ENCODE measurements around the gene LRMDA. TPM values are rescaled to one million over a fixed set of nuclear protein-coding genes. Genes with fewer than 3 reads are reported as not detected.

The LRMDA gene
- total RNA-seq, 3 donors from 2014 or later (not counting 1 experiment from before 2014, with no cell fraction given), result 1.4 to 2.4 (median 2.1) TPM

DNA sequence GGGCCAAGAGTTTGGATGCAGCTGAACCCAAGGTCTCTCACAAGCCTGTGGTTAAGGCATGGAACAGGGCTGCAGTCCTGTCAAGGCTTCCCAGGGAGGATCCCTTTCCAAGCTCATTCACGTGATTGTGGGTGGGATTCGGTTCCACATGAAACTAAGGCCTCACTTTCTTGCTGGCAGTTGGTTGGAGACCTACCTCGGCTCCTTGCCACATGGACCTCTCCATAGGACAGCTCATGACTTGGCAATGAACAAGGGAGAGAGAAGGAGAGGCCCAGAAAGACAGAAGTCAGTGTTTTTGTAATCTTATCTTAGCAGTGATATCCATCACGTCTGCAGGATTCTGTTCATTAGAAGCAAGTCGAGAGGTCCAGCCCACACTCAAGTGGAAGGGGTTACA lies 583.8 kb downstream of the LRMDA start:
- Mint-ChIP-seq H3K4me1 (no peaks in the 10 kb centered on the region), H3K9me3 (no peaks in the 10 kb centered on the region), H3K4me3 (no peak overlapping the region), H3K27ac (no peak overlapping the region), H3K36me3 (no peaks in the 10 kb centered on the region), H3K27me3 (ENCODE audit: low read depth in 2 of 2) (peaks cover 3 to 7% of the 10 kb centered on the region in 2 donors)
- Histone ChIP-seq H3K4me1 (ENCODE audit: control insufficient read depth, insufficient read depth, low read length) (no peaks in the 10 kb centered on the region), H3K36me3 (ENCODE audit: control insufficient read depth, insufficient read depth, low read length) (no peaks in the 10 kb centered on the region), H3K27me3 (ENCODE audit: control insufficient read depth, insufficient read depth, low read length) (no peaks in the 10 kb centered on the region), H3K4me3 (ENCODE audit: low read length) (no peak overlapping the region), H3K9me3 (ENCODE audit: control insufficient read depth, insufficient read depth, low read length) (no peaks in the 10 kb centered on the region), H3K27ac (ENCODE audit: low read length) (no peak overlapping the region)
- TF ChIP-seq, protein P1, sequence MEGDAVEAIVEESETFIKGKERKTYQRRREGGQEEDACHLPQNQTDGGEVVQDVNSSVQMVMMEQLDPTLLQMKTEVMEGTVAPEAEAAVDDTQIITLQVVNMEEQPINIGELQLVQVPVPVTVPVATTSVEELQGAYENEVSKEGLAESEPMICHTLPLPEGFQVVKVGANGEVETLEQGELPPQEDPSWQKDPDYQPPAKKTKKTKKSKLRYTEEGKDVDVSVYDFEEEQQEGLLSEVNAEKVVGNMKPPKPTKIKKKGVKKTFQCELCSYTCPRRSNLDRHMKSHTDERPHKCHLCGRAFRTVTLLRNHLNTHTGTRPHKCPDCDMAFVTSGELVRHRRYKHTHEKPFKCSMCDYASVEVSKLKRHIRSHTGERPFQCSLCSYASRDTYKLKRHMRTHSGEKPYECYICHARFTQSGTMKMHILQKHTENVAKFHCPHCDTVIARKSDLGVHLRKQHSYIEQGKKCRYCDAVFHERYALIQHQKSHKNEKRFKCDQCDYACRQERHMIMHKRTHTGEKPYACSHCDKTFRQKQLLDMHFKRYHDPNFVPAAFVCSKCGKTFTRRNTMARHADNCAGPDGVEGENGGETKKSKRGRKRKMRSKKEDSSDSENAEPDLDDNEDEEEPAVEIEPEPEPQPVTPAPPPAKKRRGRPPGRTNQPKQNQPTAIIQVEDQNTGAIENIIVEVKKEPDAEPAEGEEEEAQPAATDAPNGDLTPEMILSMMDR (IDR thresholded peaks at IDR 0.05), result no peak
- intact Hi-C loops (cut with micrococcal nuclease), result no loop called here
- DNase-seq, result no peak
- no peak for ATAC-seq
- 88% methylated on average over 5 of the region's 5 CpGs for WGBS (ENCODE audit: insufficient coverage)

DNA sequence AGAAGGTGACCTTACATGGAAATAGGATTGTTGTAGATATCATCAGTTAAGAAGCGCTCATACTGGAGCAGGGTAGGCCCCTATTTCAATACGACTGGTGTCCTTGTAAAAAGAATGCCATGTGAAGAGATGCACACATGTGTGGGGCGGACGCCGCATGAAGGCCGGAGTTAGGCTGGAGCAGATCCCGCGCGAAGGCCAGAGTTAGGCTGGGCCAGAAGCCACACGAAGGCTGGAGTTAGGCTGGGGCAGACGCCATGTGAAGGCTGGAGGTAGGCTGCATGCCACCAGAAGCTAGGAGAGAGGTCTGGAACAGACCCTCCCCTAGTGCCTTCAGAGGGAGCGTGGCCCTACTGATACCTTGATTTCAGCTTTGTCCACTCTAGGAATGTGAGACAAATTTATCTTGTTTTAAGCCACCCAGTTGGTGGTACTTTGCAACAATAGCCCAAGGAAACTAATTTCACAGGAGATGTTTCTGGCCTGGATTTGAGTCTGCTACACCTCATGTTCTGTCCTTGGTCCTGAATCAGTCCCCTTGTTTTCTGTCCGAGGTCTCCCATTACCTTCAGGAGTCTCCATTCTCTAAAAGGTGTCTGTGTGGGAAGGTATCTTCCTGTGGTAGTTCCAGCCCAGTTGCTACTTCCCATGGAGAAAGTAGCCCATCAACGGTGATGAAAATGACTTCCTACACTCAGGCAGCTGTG lies 585.8 kb downstream of the LRMDA start:
- H3K27ac Mint-ChIP-seq, result no peak overlapping the region
- H3K27ac ChIP-seq (ENCODE audit: low read length), result no peak overlapping the region
- no peak for DNase-seq
- H3K4me1 Mint-ChIP-seq, result no peaks in the 10 kb centered on the region
- H3K4me3 ChIP-seq (ENCODE audit: low read length), result no peak overlapping the region
- H3K27me3 Mint-ChIP-seq (ENCODE audit: low read depth in 2 of 2), result peaks cover 3 to 7% of the 10 kb centered on the region in 2 donors
- H3K9me3 Mint-ChIP-seq, result no peaks in the 10 kb centered on the region
- 92% methylated on average over 13 of the region's 14 CpGs for whole genome bisulfite sequencing (ENCODE audit: insufficient coverage)
- H3K9me3 ChIP-seq (ENCODE audit: control insufficient read depth, insufficient read depth, low read length), result no peaks in the 10 kb centered on the region
- intact Hi-C loops (cut with micrococcal nuclease), result no loop called here
- TF ChIP-seq, protein P1 (IDR thresholded peaks at IDR 0.05), result no peak
- H3K27me3 ChIP-seq (ENCODE audit: control insufficient read depth, insufficient read depth, low read length), result no peaks in the 10 kb centered on the region
- no peaks in the 10 kb centered on the region for H3K4me1 ChIP-seq (ENCODE audit: control insufficient read depth, insufficient read depth, low read length)
- no peaks in the 10 kb centered on the region for H3K36me3 ChIP-seq (ENCODE audit: control insufficient read depth, insufficient read depth, low read length)
- no peak for ATAC-seq
- no peak overlapping the region for H3K4me3 Mint-ChIP-seq
- H3K36me3 Mint-ChIP-seq, result no peaks in the 10 kb centered on the region

DNA sequence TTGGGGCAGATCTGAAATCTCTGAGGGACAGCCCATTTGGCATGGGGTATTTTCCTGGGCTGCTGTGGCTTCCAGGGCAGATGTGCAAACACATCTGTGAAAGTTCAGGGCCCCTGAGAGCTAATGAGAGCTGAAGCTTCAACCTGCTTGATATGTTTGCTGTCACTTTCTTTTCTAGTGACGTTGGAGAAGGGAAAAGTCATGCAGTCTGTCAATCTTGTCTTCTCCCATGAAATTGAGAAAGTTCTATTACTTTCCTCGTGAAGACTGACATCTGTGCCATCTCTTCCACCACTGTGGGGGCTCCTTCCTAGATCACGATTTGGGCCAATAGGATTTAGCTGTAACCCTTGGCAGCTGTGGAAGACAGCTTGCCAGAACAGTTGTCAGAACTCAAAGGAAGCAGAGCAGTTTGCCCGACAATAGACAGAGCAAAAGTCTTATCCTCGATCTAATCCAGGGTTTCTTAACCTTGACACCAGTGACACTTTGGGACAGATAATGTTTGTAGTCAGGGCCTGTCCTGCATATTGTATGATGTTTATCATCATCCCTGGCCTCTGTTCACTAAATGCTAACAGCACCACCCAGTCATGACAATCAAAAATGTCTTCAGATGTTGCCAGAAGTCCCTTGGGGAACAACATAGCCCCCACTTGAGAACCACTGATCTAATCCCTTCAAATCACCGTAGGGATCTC lies 586.5 kb downstream of the LRMDA start:
- no peaks in the 10 kb centered on the region for H3K27me3 ChIP-seq (ENCODE audit: control insufficient read depth, insufficient read depth, low read length)
- Mint-ChIP-seq H3K27me3 (ENCODE audit: low read depth in 2 of 2) (peaks cover 3 to 7% of the 10 kb centered on the region in 2 donors), H3K4me1 (no peaks in the 10 kb centered on the region), H3K36me3 (no peaks in the 10 kb centered on the region), H3K4me3 (no peak overlapping the region), H3K9me3 (no peaks in the 10 kb centered on the region), H3K27ac (no peak overlapping the region)
- H3K4me1 ChIP-seq (ENCODE audit: control insufficient read depth, insufficient read depth, low read length), result no peaks in the 10 kb centered on the region
- DNase-seq (no peak), ATAC-seq (no peak)
- H3K4me3 ChIP-seq (ENCODE audit: low read length), result no peak overlapping the region
- H3K27ac ChIP-seq (ENCODE audit: low read length), result no peak overlapping the region
- H3K36me3 ChIP-seq (ENCODE audit: control insufficient read depth, insufficient read depth, low read length), result no peaks in the 10 kb centered on the region
- WGBS (ENCODE audit: insufficient coverage), result 86% methylated on average over 6 of the region's 6 CpGs
- no peaks in the 10 kb centered on the region for H3K9me3 ChIP-seq (ENCODE audit: control insufficient read depth, insufficient read depth, low read length)
- TF ChIP-seq, protein P1 (IDR thresholded peaks at IDR 0.05), result no peak
- intact Hi-C loops (cut with micrococcal nuclease), result no loop called here

Measured in natural killer cell (primary cell).